Gastrocnemius medialis (tissue), 4 donors: ENCODE data around the gene SAP30L. TPM values are rescaled to one million over a fixed set of nuclear protein-coding genes. Genes with fewer than 3 reads are reported as not detected.

Experiments used
- ATAC-seq, 2 donors: fragments of 150-250 bp; one replicate each; pipeline ENCODE4 v1.9.1; 2016
- DNase-seq, 2 donors: peaks; one replicate each; pipeline ENCODE4 v3.0.0-alpha.2; 2019
- H3K27ac ChIP-seq, 4 donors: fragments of 200-600 bp; sonication (generic); 1 replicate in 1 of 4; 2 replicates in 3 of 4; pipeline ENCODE4 v1.5.1; 2016 to 2018; ENCODE audit warnings: mild to moderate bottlenecking in 2 of 4, moderate library complexity in 1 of 4
- H3K27me3 ChIP-seq, 3 donors: fragments of 200-600 bp; sonication (generic) in 2 of 3; 1 replicate in 1 of 3; 2 replicates in 2 of 3; pipeline versions ENCODE4 v1.5.1 to v1.6.0; 2016 to 2019; ENCODE audit warnings: mild to moderate bottlenecking in 1 of 3, moderate library complexity in 1 of 3
- H3K36me3 ChIP-seq, 2 donors: fragments of 200-600 bp; sonication (generic) in 1 of 2; one replicate each; pipeline ENCODE4 v1.5.1; 2017 to 2018
- H3K4me1 ChIP-seq, 2 donors: fragments of 200-600 bp; sonication (generic) in 1 of 2; one replicate each; pipeline ENCODE4 v1.5.1; 2016 to 2017; ENCODE audit warnings: mild to moderate bottlenecking in 2 of 2
- H3K4me3 ChIP-seq, 4 donors: fragments of 200-600 bp; sonication (generic) in 3 of 4; 1 replicate in 1 of 4; 2 replicates in 3 of 4; pipeline ENCODE4 v1.5.1; 2016 to 2019; ENCODE audit warnings: mild to moderate bottlenecking in 2 of 4
- H3K9me3 ChIP-seq, 3 donors: fragments of 200-600 bp; sonication (generic) in 2 of 3; 1 replicate in 1 of 3; 2 replicates in 2 of 3; pipeline ENCODE4 v1.5.1; 2016 to 2019
- CTCF ChIP-seq, 5 experiments: fragments of 450-650 bp in 3 of 5; fragments of 200-600 bp in 2 of 5; sonication (generic) in 2 of 5; IDR thresholded peaks in 4 of 5; conservative IDR thresholded peaks in 1 of 5; 1 replicate in 4 of 5; 2 replicates in 1 of 5; pipeline ENCODE4 v1.5.1; 2016 to 2019; ENCODE audit warnings: antibody characterized with exemption in 5 of 5, mild to moderate bottlenecking in 3 of 5, moderate library complexity in 3 of 5
- POLR2A ChIP-seq, 2 donors: fragments of 450-650 bp; IDR thresholded peaks; one replicate each; pipeline ENCODE4 v1.6.1; 2017; ENCODE audit warnings: antibody characterized with exemption in 2 of 2, mild to moderate bottlenecking in 2 of 2, moderate library complexity in 2 of 2
- in situ Hi-C, 4 donors: fragments of 200-750 bp; cut with MboI; loops; one replicate each; pipeline versions ENCODE4 v1.15.0 to v1.8.0; 2017; ENCODE audit warnings: low sequenced_read_pairs in 4 of 4
- intact Hi-C: fragments of 100-400 bp; cut with DNase I; formaldehyde crosslinking; loops from one replicate; pipeline ENCODE4 v1.15.1; 2023; ENCODE audit warnings: low total_unique reads
- total RNA-seq, 4 donors: library from RNA; depleted of rRNA; stranded (reverse); fragments of >200 nt; gene quantifications; one replicate each; pipeline versions ENCODE4 v1.1.0 to v1.2.3, GENCODE V29; 2016

Gene SAP30L
- total RNA-seq, 4 donors from 2014 or later: 18.8 to 35.6 (median 25.5) TPM

- ATAC-seq: no peak
- no peaks in the 10 kb centered on the region for H3K4me1 ChIP-seq
- TF ChIP-seq CTCF (IDR thresholded peaks at IDR 0.05 in 4 of 5, conservative IDR thresholded peaks at IDR 0.05 in 1 of 5) (no peak), POLR2A (IDR thresholded peaks at IDR 0.05) (no peak)
- no peaks in the 10 kb centered on the region for H3K36me3 ChIP-seq
- no peak overlapping the region for H3K4me3 ChIP-seq
- in situ Hi-C loops: no loop called here
- no peaks in the 10 kb centered on the region for H3K9me3 ChIP-seq
- no peak overlapping the region for H3K27ac ChIP-seq
- intact Hi-C loops: no loop called here
- DNase-seq: no peak
- no peaks in the 10 kb centered on the region for H3K27me3 ChIP-seq
Measured at GRCh38 chr5:154429341-154429740, 16.5 kb upstream of the SAP30L start.

- H3K36me3 ChIP-seq: no peaks in the 10 kb centered on the region
- ATAC-seq: no peak
- intact Hi-C loops: no loop called here
- in situ Hi-C loops: no loop called here
- TF ChIP-seq CTCF (IDR thresholded peaks at IDR 0.05 in 4 of 5, conservative IDR thresholded peaks at IDR 0.05 in 1 of 5) (no peak), POLR2A (IDR thresholded peaks at IDR 0.05) (no peak)
- H3K4me1 ChIP-seq: no peaks in the 10 kb centered on the region
- DNase-seq: no peak
- no peak overlapping the region for H3K4me3 ChIP-seq
- no peaks in the 10 kb centered on the region for H3K27me3 ChIP-seq
- no peak overlapping the region for H3K27ac ChIP-seq
- H3K9me3 ChIP-seq: no peaks in the 10 kb centered on the region
Measured at GRCh38 chr5:154430466-154430865, 15.3 kb upstream of the SAP30L start.

GRCh38 chr5:154430961-154431630, 14.7 kb upstream of the SAP30L start:
- Histone ChIP-seq H3K4me3 (no peak overlapping the region), H3K9me3 (no peaks in the 10 kb centered on the region), H3K27ac (no peak overlapping the region), H3K36me3 (no peaks in the 10 kb centered on the region), H3K27me3 (no peaks in the 10 kb centered on the region), H3K4me1 (no peaks in the 10 kb centered on the region)
- in situ Hi-C loops: no loop called here
- intact Hi-C loops: no loop called here
- ATAC-seq (no peak), DNase-seq (no peak)
- TF ChIP-seq POLR2A (IDR thresholded peaks at IDR 0.05) (no peak), CTCF (IDR thresholded peaks at IDR 0.05 in 4 of 5, conservative IDR thresholded peaks at IDR 0.05 in 1 of 5) (no peak)

- ATAC-seq: no peak
- intact Hi-C loops: no loop called here
- DNase-seq: no peak
- peaks cover 0 to 17% of the 10 kb centered on the region in 2 donors for H3K36me3 ChIP-seq
- H3K9me3 ChIP-seq: no peaks in the 10 kb centered on the region
- in situ Hi-C loops: no loop called here
- no peaks in the 10 kb centered on the region for H3K4me1 ChIP-seq
- no peak for TF ChIP-seq CTCF (IDR thresholded peaks at IDR 0.05 in 4 of 5, conservative IDR thresholded peaks at IDR 0.05 in 1 of 5)
- no peak for TF ChIP-seq POLR2A (IDR thresholded peaks at IDR 0.05)
- no peak overlapping the region for H3K4me3 ChIP-seq
- H3K27ac ChIP-seq: no peak overlapping the region
- no peaks in the 10 kb centered on the region for H3K27me3 ChIP-seq
Measured at GRCh38 chr5:154435226-154435625, 10.6 kb upstream of the SAP30L start.
